ENCODE measurements around the gene FGF2.
"Not testable (repeated sequence)": the region's sequence is repeated elsewhere in the genome, so short reads cannot be mapped to it uniquely, and the experiment has no call there.

The FGF2 gene

DNA sequence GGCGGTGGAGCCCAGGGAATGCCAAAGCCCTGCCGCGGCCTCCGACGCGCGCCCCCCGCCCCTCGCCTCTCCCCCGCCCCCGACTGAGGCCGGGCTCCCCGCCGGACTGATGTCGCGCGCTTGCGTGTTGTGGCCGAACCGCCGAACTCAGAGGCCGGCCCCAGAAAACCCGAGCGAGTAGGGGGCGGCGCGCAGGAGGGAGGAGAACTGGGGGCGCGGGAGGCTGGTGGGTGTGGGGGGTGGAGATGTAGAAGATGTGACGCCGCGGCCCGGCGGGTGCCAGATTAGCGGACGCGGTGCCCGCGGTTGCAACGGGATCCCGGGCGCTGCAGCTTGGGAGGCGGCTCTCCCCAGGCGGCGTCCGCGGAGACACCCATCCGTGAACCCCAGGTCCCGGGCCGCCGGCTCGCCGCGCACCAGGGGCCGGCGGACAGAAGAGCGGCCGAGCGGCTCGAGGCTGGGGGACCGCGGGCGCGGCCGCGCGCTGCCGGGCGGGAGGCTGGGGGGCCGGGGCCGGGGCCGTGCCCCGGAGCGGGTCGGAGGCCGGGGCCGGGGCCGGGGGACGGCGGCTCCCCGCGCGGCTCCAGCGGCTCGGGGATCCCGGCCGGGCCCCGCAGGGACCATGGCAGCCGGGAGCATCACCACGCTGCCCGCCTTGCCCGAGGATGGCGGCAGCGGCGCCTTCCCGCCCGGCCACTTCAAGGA, at the start of gene FGF2:
TSS of gene FGF2 (plus strand) at position 279 of the 705 bp plus-strand sequence. CDS start at position 623, 344 bp downstream.
- no peak for DNase-seq (ENCODE audit: low read depth in 1 of 2, low spot score in 1 of 2)

DNA sequence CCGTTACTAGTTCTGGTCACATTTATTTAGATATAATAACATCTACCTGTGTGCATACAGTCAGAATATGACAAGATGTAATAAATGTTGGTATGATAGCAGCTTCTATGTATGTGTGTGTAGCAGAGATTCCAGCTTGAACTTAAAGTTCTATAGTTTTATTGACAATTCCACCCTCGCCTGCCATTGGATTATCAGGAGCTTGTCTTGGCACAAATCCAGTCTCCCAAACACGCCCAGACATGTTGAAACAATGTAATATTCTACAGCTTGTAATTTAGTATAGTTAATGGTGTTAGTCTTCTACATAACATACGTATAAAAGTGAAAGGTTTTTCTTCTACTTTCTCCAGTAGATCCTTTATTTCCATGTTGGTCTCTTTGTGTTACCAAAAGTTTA, 49.7 kb upstream of the FGF2 start:
- no peak for DNase-seq (ENCODE audit: low read depth in 1 of 2, low spot score in 1 of 2)

DNA sequence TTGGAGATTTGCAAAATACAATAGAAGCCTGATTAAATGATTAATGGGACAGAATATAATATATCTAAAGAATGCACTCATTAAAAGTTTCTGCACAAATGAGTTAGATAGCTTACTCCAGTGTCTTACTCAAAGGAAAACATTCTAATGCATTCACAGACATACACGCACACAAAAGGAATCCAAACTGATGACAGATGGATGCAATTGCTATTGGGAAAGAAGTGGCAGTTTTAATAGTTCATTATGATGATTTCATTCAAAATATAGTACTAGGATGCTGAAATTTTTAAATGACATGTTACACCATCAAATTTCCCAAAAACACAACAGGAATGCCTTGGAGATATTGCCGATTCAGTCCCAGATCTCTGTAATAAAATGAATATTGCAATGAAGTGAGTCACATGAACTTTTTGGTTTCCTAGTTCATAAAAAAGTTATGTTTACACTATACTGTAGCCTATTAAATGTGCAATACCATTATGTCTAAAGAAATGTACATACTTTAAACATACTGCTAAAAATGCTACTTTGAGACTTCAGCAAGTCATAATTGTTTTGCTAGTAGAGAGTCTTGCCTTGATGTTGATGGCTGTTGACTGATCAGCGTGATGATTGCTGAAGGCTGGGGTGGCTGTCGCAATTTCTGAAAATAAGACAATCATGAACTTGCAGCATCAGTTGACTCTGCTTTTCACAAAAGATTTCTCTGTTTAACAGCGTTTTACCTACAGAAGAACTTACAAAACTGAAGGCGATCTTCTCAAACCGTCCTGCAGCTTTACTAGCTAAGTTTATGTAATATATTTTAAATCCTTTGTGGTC, 48.6 kb upstream of the FGF2 start:
- no peak for DNase-seq (ENCODE audit: low read depth in 1 of 2, low spot score in 1 of 2)

DNA sequence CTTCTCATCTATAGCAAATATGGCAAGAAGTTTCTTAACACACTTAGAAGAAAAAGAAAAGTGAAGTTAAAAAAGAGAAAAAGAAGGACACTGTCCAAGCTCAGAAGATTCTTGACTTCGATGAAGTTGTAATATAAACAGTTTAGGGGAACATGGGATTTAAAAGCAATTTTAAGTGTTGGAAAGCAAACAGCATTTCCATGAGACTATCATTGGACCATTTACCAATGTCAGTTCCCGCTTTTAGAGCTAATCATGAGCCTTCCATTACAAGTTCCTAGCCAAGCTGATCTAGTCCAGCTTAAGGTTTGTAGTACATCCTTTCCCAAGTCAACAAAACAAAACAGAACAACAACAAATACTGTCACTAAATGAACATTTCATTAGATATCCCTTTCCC, 45.1 kb upstream of the FGF2 start:
- no peak for DNase-seq (ENCODE audit: low read depth in 1 of 2, low spot score in 1 of 2)

DNA sequence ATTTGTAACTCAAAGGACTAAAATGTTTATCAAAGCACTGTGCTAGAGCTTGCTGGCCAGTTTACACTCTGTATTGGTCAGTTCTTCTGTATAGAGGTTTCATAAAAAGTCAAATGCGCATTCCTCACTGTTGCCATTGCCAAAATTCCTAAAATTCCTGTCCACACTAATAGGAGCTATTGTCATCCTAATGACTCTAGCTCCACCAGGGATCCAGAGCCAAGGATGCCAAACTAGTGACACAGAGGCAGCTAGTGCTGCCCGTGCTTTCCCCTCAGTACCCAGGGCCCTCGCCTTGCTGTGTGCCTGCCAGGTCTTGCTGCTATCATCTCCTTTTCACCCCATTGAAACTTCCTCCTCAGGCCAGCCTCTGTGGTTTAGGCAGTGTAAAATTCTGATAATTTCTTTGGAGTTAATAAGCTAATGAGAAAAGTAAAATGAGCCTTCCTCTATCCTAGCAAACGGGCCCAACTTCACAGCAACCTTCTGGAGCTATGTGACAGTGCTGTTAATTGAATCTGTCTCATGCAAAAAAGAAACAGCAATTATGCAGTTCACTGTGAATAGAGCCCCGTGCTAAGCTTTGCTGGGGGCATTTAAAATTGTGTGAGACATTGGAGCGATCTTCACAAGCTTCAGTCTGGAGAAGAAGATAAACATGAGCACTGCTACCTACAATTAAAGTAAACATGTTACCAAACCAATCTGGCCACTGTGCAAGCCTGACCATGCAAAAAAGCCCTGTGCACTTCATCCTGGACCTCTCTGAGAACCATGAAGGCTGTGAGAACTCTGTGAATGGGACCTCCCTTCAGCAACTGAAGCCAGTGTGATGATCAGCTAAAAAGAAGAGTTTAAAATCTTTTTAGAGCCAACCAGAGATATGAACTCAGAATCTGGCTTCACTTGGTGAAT, 43.1 kb upstream of the FGF2 start:
- no peak for DNase-seq (ENCODE audit: low read depth in 1 of 2, low spot score in 1 of 2)

DNA sequence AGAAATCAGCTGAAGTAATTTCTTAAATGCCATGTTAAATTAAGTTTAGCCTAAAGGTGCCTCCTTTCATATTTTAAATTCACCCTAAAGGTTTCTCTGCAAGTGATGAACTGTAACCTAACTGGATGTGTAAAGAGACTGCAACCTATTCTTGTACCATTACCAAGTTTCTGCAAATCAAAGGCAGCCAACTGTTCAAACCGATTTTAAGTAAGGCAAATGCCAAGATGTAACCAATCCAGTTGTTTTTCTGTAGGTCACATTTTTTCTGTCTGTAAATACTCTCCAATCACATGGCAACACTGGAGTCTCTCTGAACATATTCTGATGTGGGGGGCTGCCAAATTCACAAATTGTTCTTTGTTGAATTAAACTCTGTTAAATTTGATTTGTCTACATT, 42.4 kb upstream of the FGF2 start:
- DNase-seq (ENCODE audit: low read depth in 1 of 2, low spot score in 1 of 2) = no peak

DNA sequence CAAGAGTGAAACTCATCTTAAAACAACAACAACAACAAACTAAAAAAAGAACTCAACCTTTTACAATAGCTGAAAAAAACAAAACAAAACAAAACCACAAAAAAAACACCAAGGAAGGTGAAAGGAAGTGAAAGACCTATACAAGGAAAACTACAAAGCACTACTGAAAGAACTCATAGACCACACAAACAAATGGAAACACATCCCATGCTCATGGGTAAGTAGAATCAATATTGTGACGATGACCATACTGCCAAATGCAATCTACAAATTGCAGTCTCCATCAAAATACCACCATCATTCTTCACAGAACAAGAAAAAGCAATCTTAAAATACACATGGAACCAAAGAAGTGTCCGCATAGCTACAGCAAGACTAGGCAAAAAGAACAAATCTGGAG, 41.5 kb upstream of the FGF2 start:
- DNase-seq (ENCODE audit: low read depth in 1 of 2, low spot score in 1 of 2) = no peak

DNA sequence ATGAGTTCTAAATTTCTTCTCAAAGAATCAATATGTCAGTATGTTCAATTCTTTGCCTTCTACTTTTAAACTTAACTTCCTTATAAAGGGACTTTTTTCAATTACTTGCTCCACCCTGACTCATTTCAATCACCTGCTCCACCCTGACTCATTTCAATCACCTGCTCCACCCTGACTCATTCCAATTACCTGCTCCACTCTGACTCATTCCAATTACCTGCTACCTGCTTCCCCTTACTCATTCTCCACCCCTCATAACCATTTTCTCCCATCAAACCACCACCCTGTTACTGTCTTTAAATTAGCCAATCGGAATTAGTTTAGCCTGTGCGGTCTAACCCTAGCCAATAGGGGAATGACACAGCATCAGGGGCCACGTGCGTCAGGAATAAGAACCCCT, 40.3 kb upstream of the FGF2 start:
- DNase-seq (ENCODE audit: low read depth in 1 of 2, low spot score in 1 of 2) = not testable (repeated sequence)

DNA sequence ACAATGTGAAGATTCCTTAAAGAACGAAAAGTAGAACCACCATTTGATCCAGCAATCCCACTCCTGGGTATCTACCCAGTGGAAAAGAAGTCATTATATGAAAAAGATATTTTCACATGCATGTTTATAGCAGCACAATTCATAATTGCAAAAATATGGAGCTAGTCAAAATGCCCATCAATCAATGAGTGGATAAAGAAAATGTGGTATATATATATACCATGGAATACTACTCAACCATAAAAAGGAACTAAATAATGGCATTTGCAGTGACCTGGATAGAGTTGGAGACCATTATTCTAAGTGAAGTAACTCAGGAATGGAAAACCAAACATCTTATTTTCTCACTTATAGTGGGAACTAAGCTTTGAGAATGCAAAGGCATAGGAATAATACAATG, 39.7 kb upstream of the FGF2 start:
- DNase-seq (ENCODE audit: low read depth in 1 of 2, low spot score in 1 of 2) = not testable (repeated sequence)

DNA sequence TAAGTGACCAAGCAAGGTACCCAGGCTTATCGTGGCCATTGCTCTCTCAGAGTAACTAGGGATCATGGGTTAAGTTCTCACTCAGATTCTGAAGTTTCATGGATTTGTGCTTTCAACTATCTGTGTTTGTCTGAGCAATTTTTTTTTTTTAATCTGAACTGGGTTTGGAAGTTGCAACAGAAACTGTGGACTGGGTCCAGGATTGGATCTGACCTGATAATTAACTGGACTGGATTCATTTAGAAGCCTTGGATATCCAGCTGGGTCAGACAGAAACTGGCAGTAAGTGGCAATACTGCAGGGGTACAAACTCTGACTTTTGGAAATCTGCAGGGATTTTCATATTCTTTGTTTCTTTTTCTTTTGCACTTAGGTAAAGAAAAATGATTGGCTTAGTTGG, 38.7 kb upstream of the FGF2 start:
- DNase-seq (ENCODE audit: low read depth in 1 of 2, low spot score in 1 of 2) = no peak

DNA sequence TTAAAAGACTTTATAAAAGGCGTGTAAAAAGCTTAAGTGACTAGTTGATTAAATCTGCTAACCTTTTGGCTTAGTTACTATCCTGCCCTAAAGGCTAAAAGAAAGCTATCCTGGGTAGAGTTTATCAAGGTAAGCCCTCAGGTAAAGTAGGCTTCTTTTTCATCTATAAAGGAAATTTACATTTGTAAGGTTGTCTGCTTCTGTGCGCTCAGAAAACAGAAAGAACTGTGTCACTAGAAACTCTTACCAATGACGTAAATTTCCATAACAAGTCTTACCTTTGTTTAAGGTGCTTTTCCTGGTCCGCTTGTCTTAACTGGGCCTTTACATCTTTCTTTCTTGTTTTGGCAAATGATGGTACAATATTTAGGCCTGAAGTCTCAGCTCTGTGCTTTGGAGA, 37.7 kb upstream of the FGF2 start:
- DNase-seq (ENCODE audit: low read depth in 1 of 2, low spot score in 1 of 2) = no peak

DNA sequence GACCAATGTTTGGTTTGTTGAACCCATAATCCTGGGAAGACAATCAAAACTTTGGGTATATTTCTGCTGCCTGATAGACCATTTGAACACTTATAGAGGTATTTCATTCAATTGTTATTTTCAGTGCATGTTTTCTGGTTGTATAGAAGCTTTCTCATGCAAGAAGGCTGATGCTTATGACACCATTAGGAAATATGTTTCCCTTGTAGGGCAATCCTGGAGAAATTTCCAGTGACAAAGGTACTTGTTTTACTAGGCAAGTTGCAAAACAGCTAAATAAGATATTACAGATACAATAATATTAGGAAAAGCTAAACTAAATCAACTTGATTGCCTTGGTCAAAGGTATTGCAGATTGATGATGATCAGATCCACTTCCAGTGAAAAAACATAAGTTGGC, 32.8 kb upstream of the FGF2 start:
- DNase-seq (ENCODE audit: low read depth in 1 of 2, low spot score in 1 of 2) = no peak

DNA sequence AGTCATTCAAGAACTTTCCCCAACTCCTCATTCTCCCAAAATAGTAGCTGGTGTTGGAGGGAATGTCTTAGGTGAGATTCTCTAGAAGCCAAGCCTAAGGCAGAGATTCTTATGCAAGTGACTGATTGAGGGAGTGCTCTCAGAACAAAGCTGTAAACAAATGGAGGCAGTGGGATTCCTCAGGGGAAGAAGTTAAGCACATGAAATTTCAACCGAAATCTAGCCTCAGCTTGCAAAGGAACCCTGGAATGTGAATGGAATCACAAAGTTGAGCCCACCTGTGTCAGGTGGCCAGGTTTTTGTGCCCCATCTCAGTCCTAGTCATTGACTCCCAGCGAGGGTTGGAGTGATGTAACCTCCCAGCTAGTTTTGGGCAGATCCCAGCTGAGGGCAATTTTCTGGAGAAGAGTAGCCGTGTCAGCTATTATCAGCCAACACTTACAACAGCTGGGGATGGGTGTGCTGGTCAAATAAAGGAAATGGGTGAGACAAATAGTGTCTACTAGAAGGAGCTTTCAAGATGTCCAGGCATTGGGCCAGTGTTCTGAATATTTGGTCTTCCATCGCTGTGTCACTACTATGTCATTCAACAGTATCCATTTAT, 29.7 kb upstream of the FGF2 start:
- DNase-seq (ENCODE audit: low read depth in 1 of 2, low spot score in 1 of 2) = no peak

DNA sequence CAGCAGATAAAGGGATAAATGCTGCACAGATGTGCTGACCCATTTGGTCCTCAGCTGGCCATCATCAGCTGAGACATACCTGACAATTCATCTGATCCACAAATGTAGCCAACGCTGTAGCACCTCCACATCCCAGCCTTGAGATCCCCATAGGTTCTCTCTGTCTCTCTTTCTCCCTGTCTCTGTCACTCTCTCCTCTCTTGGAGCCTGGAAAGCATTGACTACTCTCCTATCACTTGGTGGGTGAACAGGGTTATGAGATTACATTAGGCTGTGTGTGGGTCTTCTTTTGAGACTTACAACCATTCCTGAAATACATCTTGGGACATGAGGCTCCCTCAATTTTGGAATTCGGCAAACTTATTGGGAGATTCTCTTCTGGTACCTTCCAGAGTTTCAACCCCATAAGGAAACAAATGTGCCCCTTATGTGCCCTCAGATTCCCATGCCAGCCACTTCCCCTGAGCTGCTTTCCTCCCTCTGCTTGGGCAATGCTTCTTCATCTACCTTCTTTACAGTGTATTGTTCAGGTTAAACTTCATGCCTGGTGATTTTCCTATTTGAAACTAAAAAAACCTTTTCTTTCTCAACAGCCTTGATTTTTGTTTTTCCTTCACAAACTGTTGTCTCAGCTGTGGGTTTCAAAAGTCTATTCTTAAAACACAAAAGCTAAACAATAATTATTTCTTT, 29.1 kb upstream of the FGF2 start:
- no peak for DNase-seq (ENCODE audit: low read depth in 1 of 2, low spot score in 1 of 2)

DNA sequence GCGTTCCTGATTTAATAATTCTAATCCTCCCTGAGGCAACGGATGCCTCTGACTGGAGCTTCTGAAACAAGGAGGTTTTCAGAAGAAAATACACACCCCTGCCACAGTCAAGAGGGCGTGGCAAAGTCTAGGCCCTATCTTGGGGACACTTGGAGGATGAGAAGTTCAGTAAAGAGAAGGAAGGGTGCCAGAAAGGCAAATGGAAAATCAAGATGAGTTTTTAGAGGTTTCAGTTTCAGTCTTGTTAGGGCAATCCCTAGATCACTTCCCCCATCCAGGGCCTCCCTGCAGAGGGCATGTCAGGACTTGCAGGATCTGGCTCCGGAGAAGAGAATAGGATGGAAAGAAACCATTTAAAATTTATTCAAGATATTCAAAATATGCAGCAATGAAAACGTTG, 28.5 kb upstream of the FGF2 start:
- no peak for DNase-seq (ENCODE audit: low read depth in 1 of 2, low spot score in 1 of 2)

DNA sequence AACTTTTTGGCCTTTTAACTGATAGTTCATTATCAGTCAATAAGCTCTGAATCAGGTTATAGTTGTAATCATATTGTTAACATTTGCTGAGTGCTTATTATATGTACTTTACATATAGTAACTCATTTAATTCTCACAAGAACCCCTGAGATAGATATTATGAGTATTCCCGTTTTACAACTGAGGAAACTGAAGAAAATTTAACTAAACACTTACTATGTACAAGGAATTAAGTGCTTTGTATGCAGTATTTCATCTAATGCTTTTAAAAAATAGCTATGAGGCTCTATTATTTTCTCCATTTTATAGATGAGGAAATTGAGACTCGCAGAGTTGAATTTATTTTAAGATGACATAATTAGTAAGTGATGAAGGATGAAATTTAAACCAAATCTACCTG, 27.7 kb upstream of the FGF2 start:
- no peak for DNase-seq (ENCODE audit: low read depth in 1 of 2, low spot score in 1 of 2)

DNA sequence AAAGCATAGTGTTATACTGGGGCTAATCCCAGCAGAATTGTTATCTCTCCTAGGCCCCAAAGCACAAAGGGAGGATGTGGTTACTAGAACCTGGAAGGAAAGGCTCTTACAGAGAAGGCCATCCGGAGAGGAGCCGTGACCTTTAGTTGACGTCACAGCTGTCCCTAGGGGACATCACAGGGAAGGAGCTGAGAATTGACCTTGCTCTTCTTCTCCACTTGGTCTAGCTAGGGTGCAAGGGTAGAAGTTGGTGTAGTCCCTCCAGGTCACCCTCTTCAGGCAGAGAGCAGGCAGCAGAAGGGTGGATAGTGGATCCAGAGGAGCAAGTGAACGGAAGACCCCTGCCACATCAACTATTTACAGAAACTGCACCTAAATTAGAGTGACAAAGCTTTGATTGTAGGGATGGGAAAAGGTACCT, 22.8 kb upstream of the FGF2 start:
- no peak for DNase-seq (ENCODE audit: low read depth in 1 of 2, low spot score in 1 of 2)

DNA sequence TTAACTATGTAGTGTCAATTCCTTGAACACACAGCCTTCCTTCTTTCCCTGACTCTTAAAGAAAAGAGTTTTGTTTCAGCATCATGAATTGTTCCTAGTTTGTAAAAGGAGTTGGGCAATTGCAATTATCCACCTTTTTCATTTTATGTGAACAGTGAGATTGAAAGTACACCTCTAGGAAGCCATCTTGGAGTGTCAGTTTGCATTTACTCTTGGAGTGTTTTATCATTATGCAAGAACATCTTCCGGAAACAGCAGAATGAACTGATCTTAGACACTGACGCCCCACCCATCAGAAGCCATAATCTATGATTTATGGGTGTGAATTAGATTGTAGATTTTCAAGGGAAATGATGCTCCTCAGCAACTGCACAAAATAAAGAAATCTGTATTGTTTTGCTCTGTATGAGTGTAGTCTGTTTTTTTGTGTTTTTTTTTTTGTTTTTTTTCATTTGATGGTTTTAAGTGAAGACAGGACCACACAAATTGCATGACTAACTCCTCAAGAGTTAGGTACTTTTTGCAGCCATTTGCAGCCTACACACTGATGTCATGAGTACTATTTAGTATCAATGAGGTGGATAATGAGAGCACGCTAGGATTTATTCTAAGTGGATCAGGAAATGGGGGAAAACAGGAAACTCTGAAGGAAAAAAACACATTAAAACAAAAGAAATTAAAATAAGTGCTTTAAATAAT, 19.5 kb upstream of the FGF2 start:
- DNase-seq (ENCODE audit: low read depth in 1 of 2, low spot score in 1 of 2) = no peak

DNA sequence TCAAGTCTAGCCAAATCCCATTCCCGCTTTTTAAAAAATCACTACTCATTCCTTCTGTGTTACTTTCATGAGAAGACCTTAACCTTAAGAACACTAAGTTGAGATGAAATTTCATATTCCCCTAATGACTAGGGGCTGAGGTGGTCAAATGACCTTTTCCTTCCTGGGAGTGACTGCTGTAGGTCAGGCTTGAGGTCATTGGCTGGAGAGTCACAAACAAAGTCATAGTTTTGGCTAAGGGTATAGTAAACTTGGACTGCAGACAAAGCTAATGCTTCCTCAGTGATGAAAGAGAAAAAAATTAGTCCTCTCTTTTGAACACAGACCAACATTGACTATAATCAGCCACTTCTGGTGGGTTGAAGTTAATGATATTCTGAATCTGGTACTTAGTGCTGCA, 16.0 kb upstream of the FGF2 start:
- no peak for DNase-seq (ENCODE audit: low read depth in 1 of 2, low spot score in 1 of 2)

DNA sequence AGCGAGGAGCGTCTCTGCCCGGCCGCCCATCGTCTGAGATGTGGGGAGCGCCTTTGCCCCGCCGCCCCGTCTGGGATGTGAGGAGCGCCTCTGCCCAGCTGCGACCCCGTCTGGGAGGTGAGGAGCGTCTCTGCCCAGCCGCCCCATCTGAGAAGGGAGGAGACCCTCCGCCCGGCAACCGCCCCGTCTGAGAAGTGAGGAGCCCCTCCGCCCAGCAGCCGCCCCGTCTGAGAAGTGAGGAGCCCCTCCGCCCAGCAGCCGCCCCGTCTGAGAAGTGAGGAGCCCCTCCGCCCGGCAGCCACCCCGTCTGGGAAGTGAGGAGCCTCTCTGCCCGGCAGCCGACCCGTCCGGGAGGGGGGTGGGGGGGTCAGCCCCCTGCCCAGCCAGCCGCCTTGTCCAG, 14.8 kb upstream of the FGF2 start:
- not testable (repeated sequence) for DNase-seq (ENCODE audit: low read depth in 1 of 2, low spot score in 1 of 2)
